CD4-positive, alpha-beta T cell treated with Interleukin-21 for 1 hour (primary cell): ENCODE data around the gene FAM20C.

ENCODE experiments used
- DNase-seq: peaks from one replicate; pipeline ENCODE4 v3.0.0-alpha.2; 2020

Gene FAM20C

GRCh38 chr7:211033-211714 lies 18.8 kb downstream of the FAM20C start:
- no peak for DNase-seq

- no peak for DNase-seq
Measured at GRCh38 chr7:211715-212058, 19.3 kb downstream of the FAM20C start.

GRCh38 chr7:212754-213153 lies 20.4 kb downstream of the FAM20C start:
- DNase-seq, result no peak

GRCh38 chr7:213324-213993 lies 21.1 kb downstream of the FAM20C start:
- DNase-seq, result no peak

- DNase-seq, result no peak
Measured at GRCh38 chr7:214410-215212, 22.2 kb downstream of the FAM20C start.

GRCh38 chr7:216360-217300 lies 24.3 kb downstream of the FAM20C start:
- DNase-seq, result no peak

GRCh38 chr7:217781-218180 lies 25.4 kb downstream of the FAM20C start:
- DNase-seq, result no peak

GRCh38 chr7:218316-218715 lies 25.9 kb downstream of the FAM20C start:
- no peak for DNase-seq

GRCh38 chr7:218896-219580 lies 26.7 kb downstream of the FAM20C start:
- DNase-seq, result no peak

GRCh38 chr7:219581-220150 lies 27.3 kb downstream of the FAM20C start:
- no peak for DNase-seq

- DNase-seq, result no peak
Measured at GRCh38 chr7:220151-220841, 27.9 kb downstream of the FAM20C start.

GRCh38 chr7:221978-222715 lies 29.8 kb downstream of the FAM20C start:
- no peak for DNase-seq

- DNase-seq, result no peak
Measured at GRCh38 chr7:222716-223041, 30.3 kb downstream of the FAM20C start.

- no peak for DNase-seq
Measured at GRCh38 chr7:223118-223800, 30.9 kb downstream of the FAM20C start.

GRCh38 chr7:223861-224260 lies 31.5 kb downstream of the FAM20C start:
- DNase-seq, result no peak

GRCh38 chr7:226281-226895 lies 34.0 kb downstream of the FAM20C start:
- no peak for DNase-seq

GRCh38 chr7:227926-228325 lies 35.6 kb downstream of the FAM20C start:
- no peak for DNase-seq

- DNase-seq, result no peak
Measured at GRCh38 chr7:228610-229009, 36.2 kb downstream of the FAM20C start.

- DNase-seq, result no peak
Measured at GRCh38 chr7:229184-229964, 37.0 kb downstream of the FAM20C start.
